Endothelial cell of umbilical vein (primary cell): ENCODE measurements around the gene SNED1. TPM values are rescaled to one million over a fixed set of nuclear protein-coding genes. Genes with fewer than 3 reads are reported as not detected.

Experiments
- BruUV-seq: library from RNA; stranded (reverse); fragments of 400-500 nt; replicated peaks from 2 replicates; lab custom pipeline; 2021; lab: Mats Ljungman, UMichigan
- CTCF ChIA-PET: fragments of 300-600, 350-600 bp; sonication (Branson Sonifier 250); formaldehyde crosslinking; loops from one replicate; lab custom pipeline; 2021; ENCODE audit warnings: antibody characterized with exemption, inconsistent platforms; lab: Charles Lee
- POLR2A ChIA-PET: fragments of 300-600, 350-600 bp; sonication (Branson Sonifier 250); formaldehyde crosslinking; loops from one replicate; lab custom pipeline; 2021; ENCODE audit warnings: antibody characterized with exemption, inconsistent platforms; lab: Charles Lee
- DNase-seq: peaks from one replicate; pipeline ENCODE4 v3.0.0-alpha.2; 2011; ENCODE audit warnings: low read depth, low spot score
- FAIRE-seq: peaks from 2 replicates; lab custom pipeline; 2011; peaks lifted over from hg19 to GRCh38; lab: Jason Lieb, UNC
- H2AFZ ChIP-seq: 2 replicates; pipeline ENCODE4 v1.6.0; 2012; ENCODE audit warnings: low read depth, low read length, control low read depth, inconsistent platforms
- H3K27ac ChIP-seq: 2 replicates; pipeline ENCODE4 v1.5.1; 2011; ENCODE audit warnings: low read depth, mild to moderate bottlenecking, control low read depth, low read length, moderate library complexity; ENCODE audit not compliant: insufficient read depth
- H3K27me3 ChIP-seq, 2 experiments: 2 replicates each; pipeline versions ENCODE4 v1.6.0 to v1.6.1; 2011; ENCODE audit warnings: low read length in 2 of 2, mixed read lengths in 1 of 2; ENCODE audit not compliant: control insufficient read depth in 2 of 2, insufficient read depth in 2 of 2
- H3K36me3 ChIP-seq, 2 experiments: 2 replicates in 1 of 2; 3 replicates in 1 of 2; pipeline ENCODE4 v1.5.1; 2011; ENCODE audit warnings: low read length in 2 of 2, mild to moderate bottlenecking in 1 of 2, moderate library complexity in 1 of 2; ENCODE audit not compliant: control insufficient read depth in 2 of 2, insufficient read depth in 2 of 2; ENCODE audit errors: extremely low read depth in 1 of 2
- H3K4me1 ChIP-seq: 3 replicates; pipeline ENCODE4 v1.5.1; 2011; ENCODE audit warnings: mild to moderate bottlenecking, low read length; ENCODE audit not compliant: control insufficient read depth, insufficient read depth; ENCODE audit errors: extremely low read depth
- H3K4me2 ChIP-seq: 2 replicates; pipeline ENCODE4 v1.6.1; 2011; ENCODE audit warnings: low read length, control low read depth, mixed read lengths; ENCODE audit not compliant: insufficient read depth
- H3K4me3 ChIP-seq, 3 experiments: fragments of 200-600 bp in 1 of 3; sonication (generic), shearing (Covaris generic) in 1 of 3; replicated peaks in 1 of 3; 2 replicates each; pipeline ENCODE4 v1.5.1; 2011 to 2016; ENCODE audit warnings: control low read depth in 3 of 3, low read length in 3 of 3, mild to moderate bottlenecking in 2 of 3, inconsistent platforms in 1 of 3, low read depth in 1 of 3, moderate library complexity in 1 of 3; ENCODE audit not compliant: insufficient read depth in 1 of 3
- H3K79me2 ChIP-seq: 2 replicates; pipeline ENCODE4 v1.6.0; 2012; ENCODE audit warnings: low read length, inconsistent platforms; ENCODE audit not compliant: control insufficient read depth, insufficient read depth
- H3K9ac ChIP-seq: replicated peaks from 2 replicates; pipeline ENCODE3; 2011; ENCODE audit warnings: low read length, control low read depth; ENCODE audit not compliant: insufficient read depth; ENCODE audit errors: extremely low read depth
- H3K9me1 ChIP-seq: replicated peaks from 3 replicates; pipeline ENCODE4 v1.6.0; 2011; ENCODE audit warnings: mild to moderate bottlenecking, low read length; ENCODE audit not compliant: control insufficient read depth, insufficient read depth; ENCODE audit errors: extremely low read depth
- H3K9me3 ChIP-seq: replicated peaks from 2 replicates; pipeline ENCODE4 v1.5.1; 2012; ENCODE audit warnings: low read length, inconsistent platforms; ENCODE audit not compliant: control insufficient read depth, insufficient read depth
- H4K20me1 ChIP-seq: replicated peaks from 2 replicates; pipeline ENCODE3; 2011; ENCODE audit warnings: mild to moderate bottlenecking, low read length; ENCODE audit not compliant: control insufficient read depth, insufficient read depth; ENCODE audit errors: extremely low read depth
- CTCF ChIP-seq, 2 donors: IDR thresholded peaks; 1 replicate in 1 of 2; 2 replicates in 1 of 2; pipeline ENCODE4 v1.5.1; 2011; ENCODE audit warnings: low read length in 2 of 2, mild to moderate bottlenecking in 2 of 2, moderate library complexity in 2 of 2, control low read depth in 1 of 2, inconsistent platforms in 1 of 2, low read depth in 1 of 2; ENCODE audit not compliant: insufficient read depth in 1 of 2; ENCODE audit errors: extremely low read depth in 1 of 2
- EZH2 ChIP-seq: IDR thresholded peaks from 2 replicates; pipeline ENCODE4 v1.6.1; 2012; ENCODE audit warnings: borderline replicate concordance, low read depth, mild to moderate bottlenecking, moderate library complexity, low read length, inconsistent platforms; ENCODE audit not compliant: severe bottlenecking
- FOS ChIP-seq: IDR thresholded peaks from 2 replicates; pipeline ENCODE4 v1.6.1; 2011; ENCODE audit warnings: mild to moderate bottlenecking, low read length, moderate library complexity, borderline replicate concordance; ENCODE audit not compliant: insufficient read depth
- GATA2 ChIP-seq: IDR thresholded peaks from 2 replicates; pipeline ENCODE4 v1.7.0; 2011; ENCODE audit warnings: low read depth, mild to moderate bottlenecking, moderate library complexity, mixed read lengths, low read length; ENCODE audit not compliant: insufficient read length, insufficient read depth
- JUN ChIP-seq: IDR thresholded peaks from 2 replicates; pipeline ENCODE4 v1.6.1; 2011; ENCODE audit warnings: borderline replicate concordance, low read depth; ENCODE audit not compliant: insufficient read length, insufficient read depth
- MAX ChIP-seq: IDR thresholded peaks from 2 replicates; pipeline ENCODE4 v1.6.1; 2011; ENCODE audit not compliant: insufficient read depth, insufficient read length
- POLR2A ChIP-seq: IDR thresholded peaks from 2 replicates; pipeline ENCODE4 v1.6.1; 2012; ENCODE audit warnings: low read depth, mild to moderate bottlenecking, control low read depth, low read length
- dilution Hi-C: fragments of 300-500 bp; cut with MboI; formaldehyde crosslinking; loops from one replicate; pipeline ENCODE4 v1.15.0; 2019; ENCODE audit warnings: low sequenced_read_pairs; ENCODE audit not compliant: extremely low pct_ligation_motif_present
- intact Hi-C: fragments of 100-400 bp; cut with micrococcal nuclease; formaldehyde crosslinking; loops from one replicate; pipeline ENCODE4 v1.10.0; 2022
- polyA plus RNA-seq, 4 experiments: library from polyadenylated mRNA; depleted of rRNA in 3 of 4; stranded (reverse) in 3 of 4; unstranded in 1 of 4; fragments of >200 nt; gene quantifications; 2 replicates each; pipeline versions ENCODE4 v1.2.1 to v1.2.3, GENCODE V29; 2011 to 2012; ENCODE audit warnings: missing spikeins in 1 of 4
- total RNA-seq: library from RNA; stranded (reverse); gene quantifications from 2 replicates; pipeline ENCODE4 v1.2.3, GENCODE V29; 2021

Gene SNED1
- total and polyA plus RNA-seq, 2 donors (not counting 3 experiments of a cell fraction or from before 2014, with no cell fraction given): 14.1 to 17.2 TPM

GRCh38 chr2:241072151-241072550 lies 73.7 kb downstream of the SNED1 start:
- FAIRE-seq: no peak
- dilution Hi-C loops: no loop called here

More at GRCh38 chr2:241072151-241072550, 73.7 kb downstream of the SNED1 start:
- Histone ChIP-seq H3K4me1 (no peaks in the 10 kb centered on the region), H3K9me1 (no peaks in the 10 kb centered on the region), H3K4me3 (no peak overlapping the region), H3K79me2 (no peaks in the 10 kb centered on the region), H3K36me3 (peaks cover 0 to 2% of the 10 kb centered on the region in 2 experiments), H3K9ac (no peak overlapping the region), H3K4me2 (no peak overlapping the region), H3K27me3 (no peaks in the 10 kb centered on the region), H2AFZ (no peak overlapping the region), H3K9me3 (no peaks in the 10 kb centered on the region), H3K27ac (no peak overlapping the region), H4K20me1 (no peaks in the 10 kb centered on the region)
- no peak for DNase-seq
- TF ChIP-seq CTCF (IDR thresholded peaks at IDR 0.05; ENCODE audit: extremely low read depth in 1 of 2, insufficient read depth in 1 of 2, low read depth in 1 of 2, low read length in 2 of 2): no peak
- TF ChIP-seq EZH2: no peak
- no peak for TF ChIP-seq FOS
- TF ChIP-seq GATA2: no peak
- no peak for TF ChIP-seq MAX
- TF ChIP-seq POLR2A: no peak
- TF ChIP-seq JUN: no peak
- intact Hi-C loops: loop anchor here (10.0 kb wide), 1 partner anchor 157 kb away; no protein-coding TSS in a partner anchor
- CTCF ChIA-PET: no interaction called here
- BruUV-seq: no TSS peak
- POLR2A ChIA-PET: no interaction called here
